OCI-M2 (cell line): ENCODE measurements around the gene CBX6.

Experiments used
- DNase-seq: peaks from one replicate; lab custom pipeline; 2025; ENCODE audit not compliant: unreplicated experiment; lab: John Stamatoyannopoulos, UW

The CBX6 gene

DNA sequence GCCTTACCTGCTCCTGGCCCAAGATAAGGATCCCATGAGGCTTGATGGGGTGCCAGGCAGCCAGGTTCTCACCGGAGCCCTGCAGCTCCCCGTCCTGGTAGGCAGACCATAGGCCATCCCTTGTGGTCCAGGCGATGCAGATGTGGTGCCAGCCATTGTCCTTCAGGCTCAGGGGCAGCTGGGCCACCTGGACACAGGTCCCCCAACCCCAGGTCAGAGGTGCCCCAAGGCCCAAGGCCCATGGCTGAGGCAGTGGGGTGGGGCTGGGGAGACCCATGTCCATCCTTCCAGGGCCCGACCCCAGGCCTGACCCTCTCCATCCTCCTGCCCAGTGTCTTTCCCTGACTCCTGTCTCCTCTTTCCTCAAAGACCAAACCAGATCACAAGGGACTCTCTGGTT, 48.9 kb downstream of the CBX6 start:
- DNase-seq: no peak

GRCh38 chr22:38820020-38820419, 52.0 kb downstream of the CBX6 start:
- no peak for DNase-seq

DNA sequence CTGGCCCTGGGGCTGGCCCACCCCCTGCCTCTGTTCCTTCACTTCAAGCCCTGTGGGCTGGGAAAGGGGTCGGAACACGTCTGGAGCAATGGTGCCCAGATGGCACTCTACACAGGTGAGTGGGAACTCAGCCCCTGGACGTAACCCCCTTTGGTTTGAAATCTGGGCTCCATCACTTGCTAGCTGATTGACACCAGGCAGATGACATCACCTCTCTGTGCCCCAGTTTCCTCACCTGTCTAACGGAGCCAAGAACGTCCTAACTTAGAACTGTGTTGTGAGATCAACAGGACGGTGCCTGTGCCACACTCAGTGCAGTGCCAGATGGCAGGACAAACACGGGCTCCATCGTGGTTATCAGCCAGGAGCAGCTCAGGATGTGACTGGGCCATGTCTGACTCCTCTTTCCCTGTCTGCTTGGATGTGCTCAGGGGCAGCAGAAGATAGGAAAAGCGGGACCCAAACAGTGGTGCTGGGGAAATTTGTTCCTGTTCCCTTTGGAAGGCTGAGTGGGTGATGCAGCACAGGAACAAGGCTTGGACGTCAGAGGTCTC, 52.6 kb downstream of the CBX6 start:
- DNase-seq: no peak

DNA sequence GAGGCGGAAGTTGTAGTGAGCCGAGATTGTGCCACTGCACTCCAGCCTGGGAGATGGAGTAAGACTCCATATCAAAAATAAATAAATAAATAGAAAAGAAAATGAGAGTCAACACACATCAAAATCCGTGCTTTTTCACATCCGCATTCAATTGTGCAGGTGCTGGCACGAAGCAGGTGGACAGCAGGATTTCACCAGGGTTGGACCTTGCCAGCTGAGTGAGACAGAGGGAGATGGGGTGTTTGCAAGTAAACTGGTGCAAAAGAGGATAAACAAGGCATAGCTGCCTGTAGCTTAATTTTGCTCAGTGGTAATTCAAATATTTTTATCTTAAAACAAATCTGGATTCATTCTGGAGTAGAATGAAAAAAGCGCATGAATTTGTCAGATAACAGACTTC, 54.8 kb downstream of the CBX6 start:
- no peak for DNase-seq

GRCh38 chr22:38815842-38816241, 56.2 kb downstream of the CBX6 start:
- DNase-seq: no peak
